K562 (cell line): ENCODE results near the gene RNF145. TPM values are rescaled to one million over a fixed set of nuclear protein-coding genes. Genes with fewer than 3 reads are reported as not detected.

Source experiments
- ATAC-seq: fragments of 200-7000 bp; cut with Tn5 transposase; 3 replicates; pipeline ENCODE4 v1.9.1; 2020; ENCODE audit warnings: moderate library complexity
- BruUV-seq: library from RNA; stranded (reverse); fragments of 400-500 nt; replicated peaks from 2 replicates; lab custom pipeline; 2021; lab: Mats Ljungman, UMichigan
- CTCF ChIA-PET: fragments of 300-600 bp; formaldehyde crosslinking; extraction: SDS; loops from one replicate; lab custom pipeline; 2021; ENCODE audit warnings: low intra/inter-chr PET ratio; lab: Yijun Ruan, JAX
- POLR2A ChIA-PET: fragments of 300-600, 350-650 bp; sonication (Branson Sonifier 250); formaldehyde crosslinking; extraction: SDS; loops from one replicate; lab custom pipeline; 2021; ENCODE audit warnings: antibody characterized with exemption, inconsistent platforms; lab: Yijun Ruan, JAX
- DNase-seq, 4 experiments: peaks; one replicate each; pipeline versions ENCODE4 v3.0.0 to v3.0.0-alpha.2; 2011 to 2018; ENCODE audit warnings: low spot score in 3 of 4, mixed read lengths in 3 of 4; ENCODE audit errors: extremely low read depth in 1 of 4
- FAIRE-seq: peaks from 2 replicates; lab custom pipeline; 2011; peaks lifted over from hg19 to GRCh38; lab: Jason Lieb, UNC
- H2AFZ ChIP-seq: 2 replicates; pipeline ENCODE4 v1.6.0; 2011; ENCODE audit warnings: low read depth, low read length, control low read depth, inconsistent platforms
- H3K27ac ChIP-seq: fragments of 200-600 bp; 3 replicates; pipeline ENCODE4 v1.8.0; 2011; ENCODE audit warnings: low read depth, mild to moderate bottlenecking, control low read depth, inconsistent platforms, low read length, moderate library complexity, mixed read lengths; ENCODE audit errors: extremely low read depth
- H3K27me3 ChIP-seq, 2 experiments: fragments of 300-600 bp in 1 of 2; 2 replicates in 1 of 2; 3 replicates in 1 of 2; pipeline versions ENCODE4 v1.6.0 to v1.8.0; 2011; ENCODE audit warnings: inconsistent platforms in 2 of 2, low read length in 2 of 2, mild to moderate bottlenecking in 1 of 2, mixed read lengths in 1 of 2, moderate library complexity in 1 of 2; ENCODE audit not compliant: control insufficient read depth in 2 of 2, insufficient read depth in 2 of 2
- H3K36me3 ChIP-seq: fragments of 300-600 bp; 3 replicates; pipeline ENCODE4 v1.8.0; 2011; ENCODE audit warnings: mild to moderate bottlenecking, low read length, inconsistent platforms; ENCODE audit not compliant: control insufficient read depth, insufficient read depth
- H3K4me1 ChIP-seq, 2 experiments: fragments of 200-600 bp in 1 of 2; replicated peaks in 1 of 2; 2 replicates in 1 of 2; 3 replicates in 1 of 2; pipeline versions ENCODE4 v1.5.1 to v1.8.0; 2011; ENCODE audit warnings: inconsistent platforms in 2 of 2, low read length in 2 of 2, mild to moderate bottlenecking in 1 of 2, mixed read lengths in 1 of 2, moderate library complexity in 1 of 2; ENCODE audit not compliant: control insufficient read depth in 2 of 2, insufficient read depth in 2 of 2
- H3K4me2 ChIP-seq: 2 replicates; pipeline ENCODE4 v1.6.1; 2011; ENCODE audit warnings: low read length, control low read depth, inconsistent platforms, mixed read lengths; ENCODE audit not compliant: insufficient read depth
- H3K4me3 ChIP-seq: fragments of 200-600 bp; sonication (generic), shearing (Covaris generic); 2 replicates; pipeline ENCODE4 v1.5.1; 2016; ENCODE audit warnings: control low read depth, inconsistent platforms
- H3K79me2 ChIP-seq: fragments of 200-600 bp; 3 replicates; pipeline ENCODE4 v1.8.0; 2011; ENCODE audit warnings: low read length, inconsistent platforms; ENCODE audit not compliant: control insufficient read depth, insufficient read depth
- H3K9ac ChIP-seq, 2 experiments: 2 replicates each; pipeline versions ENCODE4 v1.6.0 to v1.6.1; 2011; ENCODE audit warnings: low read depth in 2 of 2, low read length in 2 of 2, control low read depth in 1 of 2, inconsistent platforms in 1 of 2, mild to moderate bottlenecking in 1 of 2, mixed read lengths in 1 of 2; ENCODE audit not compliant: insufficient read depth in 1 of 2
- H3K9me1 ChIP-seq: one replicate; pipeline ENCODE4 v1.6.0; 2011; ENCODE audit warnings: inconsistent platforms, mild to moderate bottlenecking, low read length, moderate library complexity; ENCODE audit not compliant: control insufficient read depth, insufficient read depth
- H3K9me3 ChIP-seq: replicated peaks from 2 replicates; pipeline ENCODE4 v1.5.1; 2011; ENCODE audit warnings: low read depth, low read length, inconsistent platforms; ENCODE audit not compliant: control insufficient read depth, insufficient read depth
- H4K20me1 ChIP-seq: replicated peaks from 2 replicates; pipeline ENCODE4 v1.6.1; 2011; ENCODE audit warnings: low read length, inconsistent platforms, mixed read lengths; ENCODE audit not compliant: control insufficient read depth, insufficient read depth
- ARID3A ChIP-seq: IDR thresholded peaks from 2 replicates; pipeline ENCODE4 v1.6.1; 2012; ENCODE audit warnings: low read depth, low read length, improper control_type of control experiment, borderline replicate concordance
- CAMTA2 ChIP-seq: fragments of 250-450 bp; sonication (Bioruptor Pico); conservative IDR thresholded peaks from 2 replicates; pipeline ENCODE4 v1.5.1; 2022
- CCAR2 ChIP-seq: fragments of 200-400 bp; formaldehyde crosslinking; IDR thresholded peaks from 2 replicates; pipeline ENCODE4 v1.6.1; 2017; ENCODE audit warnings: mild to moderate bottlenecking, low read depth, low read length
- ETV6 ChIP-seq, 3 experiments: fragments of 150-350 bp in 1 of 3; sonication (generic) in 1 of 3; formaldehyde crosslinking in 1 of 3; IDR thresholded peaks; 2 replicates each; pipeline versions ENCODE4 v1.6.1 to v1.8.0; 2014 to 2022; ENCODE audit warnings: borderline replicate concordance in 2 of 3, low read depth in 2 of 3, antibody characterized with exemption in 1 of 3, low read length in 1 of 3, mild to moderate bottlenecking in 1 of 3, missing genetic modification reagents in 1 of 3
- FOXJ3 ChIP-seq: sonication (generic); formaldehyde crosslinking; IDR thresholded peaks from 2 replicates; pipeline ENCODE4 v1.4.0; 2020; ENCODE audit warnings: mild to moderate bottlenecking, missing genetic modification reagents
- HNRNPL ChIP-seq: fragments of 200-400 bp; formaldehyde crosslinking; IDR thresholded peaks from 2 replicates; pipeline ENCODE4 v1.6.1; 2017; ENCODE audit warnings: low read depth, mild to moderate bottlenecking, low read length
- MEF2D ChIP-seq: conservative IDR thresholded peaks from 2 replicates; pipeline ENCODE4 v1.6.1; 2016; ENCODE audit warnings: low read depth, missing genetic modification characterization, missing compliant biosample characterization
- NFYB ChIP-seq: IDR thresholded peaks from 2 replicates; pipeline ENCODE4 v1.6.1; 2011; ENCODE audit warnings: mild to moderate bottlenecking, moderate library complexity; ENCODE audit not compliant: insufficient read length; ENCODE audit errors: extremely low read depth
- PHTF2 ChIP-seq: fragments of 250-450 bp; sonication (Bioruptor Pico); IDR thresholded peaks from 2 replicates; pipeline ENCODE4 v1.5.0; 2021; ENCODE audit warnings: mild to moderate bottlenecking
- SNIP1 ChIP-seq: fragments of 450-650 bp; IDR thresholded peaks from 2 replicates; pipeline ENCODE4 v1.7.1; 2017; ENCODE audit warnings: low read depth, mild to moderate bottlenecking
- THRAP3 ChIP-seq: fragments of 450-650 bp; IDR thresholded peaks from 2 replicates; pipeline ENCODE4 v1.6.1; 2016; ENCODE audit warnings: mild to moderate bottlenecking, inconsistent platforms, borderline replicate concordance
- ZFX ChIP-seq: sonication (generic); formaldehyde crosslinking; IDR thresholded peaks from 2 replicates; pipeline ENCODE4 v1.8.0; 2022; ENCODE audit warnings: mild to moderate bottlenecking, missing genetic modification reagents, moderate library complexity
- ZNF395 ChIP-seq: fragments of 200-800 bp; sonication (Bioruptor generic); IDR thresholded peaks from 2 replicates; pipeline ENCODE4 v1.6.1; 2017; ENCODE audit warnings: missing genetic modification characterization, missing compliant biosample characterization
- ZNF717 ChIP-seq: fragments of 250-450 bp; sonication (Bioruptor Pico); IDR thresholded peaks from 2 replicates; pipeline ENCODE4 v1.5.0; 2021
- ZNF785 ChIP-seq: fragments of 250-450 bp; sonication (Bioruptor Pico); IDR thresholded peaks from 2 replicates; pipeline ENCODE4 v1.4.0; 2020; ENCODE audit warnings: mild to moderate bottlenecking
- WGBS: fragments of 100-300 bp; shearing (Covaris generic); methylation state at CpG from one replicate; pipeline ENCODE4 v1.1.6; 2016; ENCODE audit warnings: low coverage, mixed read lengths; ENCODE audit not compliant: insufficient coverage; ENCODE audit errors: missing lambda C conversion rate; 5-methylcytosine and 5-hydroxymethylcytosine counted together
- in situ Hi-C: fragments of 300-500 bp; cut with MboI; formaldehyde crosslinking; loops from 4 replicates; pipeline ENCODE4 v1.15.0; 2018; ENCODE audit warnings: inconsistent platforms, mixed read lengths
- intact Hi-C: fragments of 100-400 bp; cut with micrococcal nuclease; formaldehyde crosslinking; loops from 2 replicates; pipeline ENCODE4 v1.14.2; 2022
- polyA plus RNA-seq, 8 experiments: library from polyadenylated mRNA; depleted of rRNA in 4 of 8; stranded (reverse) in 5 of 8; unstranded in 3 of 8; fragments of >200 nt; fragmentation: Nextera tagmentation in 2 of 8; fragmentation: Illumina TruSeq in 1 of 8; extraction: Ambion mirVana in 2 of 8; extraction: Trizol in 1 of 8; gene quantifications; 2 replicates each; pipeline versions ENCODE4 v1.2.1 to v1.2.3, GENCODE V29; 2011 to 2014; ENCODE audit warnings: inconsistent platforms in 1 of 8, missing spikeins in 1 of 8
- total RNA-seq, 7 experiments: library from RNA; depleted of rRNA in 6 of 7; stranded (reverse); fragments of >200 nt in 6 of 7; fragmentation: Illumina TruSeq in 2 of 7; extraction: Trizol in 2 of 7; gene quantifications; 2 replicates each; pipeline versions ENCODE4 v1.2.1 to v1.2.3, GENCODE V29; 2011 to 2021; ENCODE audit warnings: low replicate concordance in 1 of 7
- TF ChIP-seq, protein P1 (sequence below), 2 experiments: fragments of 450-650 bp in 1 of 2; sonication (generic) in 1 of 2; formaldehyde crosslinking; conservative IDR thresholded peaks; 2 replicates each; pipeline versions ENCODE4 v1.4.0 to v1.8.1; 2020 to 2022; ENCODE audit warnings: mild to moderate bottlenecking in 1 of 2, missing genetic modification reagents in 1 of 2

RNF145 gene
- total and polyA plus RNA-seq, 9 of the 15 experiments (the other 6 are each of a cell fraction or from before 2014, with no cell fraction given) = 13.6 to 40.7 (median 25.4) TPM

DNA sequence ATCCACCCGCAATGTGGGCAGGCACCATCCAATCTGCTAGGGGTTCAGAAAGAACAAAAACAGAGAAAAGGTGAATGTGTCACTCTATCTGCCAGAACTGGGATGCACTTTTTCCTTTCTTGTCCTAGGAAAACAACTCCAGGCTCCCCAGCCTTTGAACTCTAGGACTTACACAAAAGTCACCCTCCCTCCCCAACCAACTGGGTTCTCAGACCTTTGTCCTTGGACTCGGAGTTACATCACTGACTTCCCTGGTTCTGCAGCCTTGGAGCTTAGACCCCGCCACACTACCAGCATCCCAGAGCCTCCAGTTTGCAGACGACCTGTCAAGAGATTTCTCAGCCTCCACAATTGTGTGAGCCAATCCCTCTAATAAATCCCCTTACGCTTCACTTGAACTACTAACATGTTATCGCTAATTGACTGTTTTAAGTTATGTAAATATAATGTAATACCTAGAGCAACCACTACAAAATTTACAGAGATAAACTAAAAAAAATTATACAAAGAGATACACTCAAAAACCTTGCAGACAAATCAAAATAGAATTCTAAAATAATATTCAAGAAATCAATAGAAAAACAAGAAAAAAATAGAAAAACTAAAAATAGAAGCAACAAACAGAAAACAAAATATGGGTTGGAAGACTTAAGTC, 48.4 kb upstream of the RNF145 start:
- no peak overlapping the region for H2AFZ ChIP-seq
- no peak overlapping the region for H3K4me3 ChIP-seq
- POLR2A ChIA-PET = interaction anchor here (0.7 kb wide), 1 partner anchor 12 kb away, joined by 4 read pairs; no protein-coding TSS in a partner anchor
- DNase-seq (no peak), FAIRE-seq (no peak), ATAC-seq (no peak)
- no peak overlapping the region for H3K9ac ChIP-seq
- H4K20me1 ChIP-seq = no peaks in the 10 kb centered on the region
- CTCF ChIA-PET = no interaction called here
- peaks cover 10% of the 10 kb centered on the region; the same call in 2 of the 3 replicates for H3K79me2 ChIP-seq
- intact Hi-C loops = no loop called here
- H3K36me3 ChIP-seq = no peaks in the 10 kb centered on the region
- 59% methylated on average over 6 of the region's 6 CpGs for WGBS
- in situ Hi-C loops = no loop called here
- no peaks in the 10 kb centered on the region for H3K9me1 ChIP-seq
- BruUV-seq = no TSS peak
- no peaks in the 10 kb centered on the region for H3K27me3 ChIP-seq
- peaks cover 4% of the 10 kb centered on the region in 2 experiments; a peak in 1 of 5 replicates for H3K4me1 ChIP-seq
- no peak overlapping the region for H3K27ac ChIP-seq
- no peaks in the 10 kb centered on the region for H3K9me3 ChIP-seq
- H3K4me2 ChIP-seq = no peak overlapping the region
- TF ChIP-seq, protein P1, sequence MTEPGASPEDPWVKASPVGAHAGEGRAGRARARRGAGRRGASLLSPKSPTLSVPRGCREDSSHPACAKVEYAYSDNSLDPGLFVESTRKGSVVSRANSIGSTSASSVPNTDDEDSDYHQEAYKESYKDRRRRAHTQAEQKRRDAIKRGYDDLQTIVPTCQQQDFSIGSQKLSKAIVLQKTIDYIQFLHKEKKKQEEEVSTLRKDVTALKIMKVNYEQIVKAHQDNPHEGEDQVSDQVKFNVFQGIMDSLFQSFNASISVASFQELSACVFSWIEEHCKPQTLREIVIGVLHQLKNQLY (CRISPR knock-in tag; conservative IDR thresholded peaks at IDR 0.05) = no peak
- TF ChIP-seq ETV6 (IDR thresholded peaks at IDR 0.05; ENCODE audit: borderline replicate concordance in 1 of 2, low read depth in 2 of 2, low read length in 1 of 2) (no peak), ETV6 (CRISPR knock-in tag; IDR thresholded peaks at IDR 0.05; ENCODE audit: borderline replicate concordance) (no peak), MEF2D (tag) (no peak), PHTF2 (CRISPR knock-in tag) (no peak), ZNF785 (CRISPR knock-in tag) (no peak), FOXJ3 (CRISPR knock-in tag) (no peak), ZNF395 (CRISPR knock-in tag) (no peak), THRAP3 (no peak), HNRNPL (no peak), ARID3A (no peak), CAMTA2 (CRISPR knock-in tag) (no peak), SNIP1 (no peak), NFYB (no peak), ZFX (CRISPR knock-in tag) (no peak), ZNF717 (CRISPR knock-in tag) (no peak), CCAR2 (no peak)
